ENCODE data around the gene ANAPC16. TPM values are rescaled to one million over a fixed set of nuclear protein-coding genes. Genes with fewer than 3 reads are reported as not detected.

ANAPC16 gene
- total and polyA plus RNA-seq, 2 of the 4 experiments (the other 2 are of a cell fraction) = 25.2 to 26.3 TPM

DNA sequence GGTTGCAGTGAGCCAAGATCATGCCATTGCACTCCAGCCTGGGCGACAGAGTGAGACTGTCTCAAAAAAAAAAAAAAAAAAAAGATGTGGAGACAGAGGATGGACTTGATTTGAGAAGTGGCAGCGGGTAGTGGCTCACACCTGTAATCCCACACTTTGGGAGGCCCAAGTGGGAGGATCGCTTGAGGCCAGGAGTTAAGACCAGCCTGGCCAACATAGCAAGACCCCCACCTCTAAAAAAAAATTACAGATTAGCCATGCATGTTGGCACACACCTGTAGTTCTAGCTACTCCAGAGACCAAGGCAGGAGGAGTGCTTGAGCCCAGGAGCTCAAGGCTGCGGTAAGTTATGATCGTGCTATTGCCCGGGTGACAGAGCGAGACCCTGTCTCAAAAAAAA, 24.6 kb downstream of the ANAPC16 start:
- DNase-seq (no peak), ATAC-seq (ENCODE audit: low read depth) (no peak)
- no peak overlapping the region for H3K9ac ChIP-seq (ENCODE audit: low read depth, low read length)
- H3K4me2 ChIP-seq (ENCODE audit: low read depth, low read length) = no peak overlapping the region
- BruUV-seq (replicated peaks) = no TSS peak
- peaks cover 22% of the 10 kb centered on the region for H3K4me1 ChIP-seq (ENCODE audit: control insufficient read depth, insufficient read depth, low read length)
- no peaks in the 10 kb centered on the region for H3K9me3 ChIP-seq (ENCODE audit: control insufficient read depth, insufficient read depth, low read length)
- in situ Hi-C loops (cut with MboI; ENCODE audit: low sequenced_read_pairs) (loop anchor here (10.0 kb wide), 1 partner anchor 94 kb away; no protein-coding TSS in a partner anchor), dilution Hi-C loops (cut with HindIII; ENCODE audit: low sequenced_read_pairs, unreplicated experiment) (no loop called here), intact Hi-C loops (cut with micrococcal nuclease) (no loop called here)
- no peaks in the 10 kb centered on the region for H3K27me3 ChIP-seq (ENCODE audit: control insufficient read depth, insufficient read depth, low read length)
- H3K4me3 ChIP-seq (ENCODE audit: insufficient read depth, low read depth, low read length) = no peak overlapping the region
- no peak overlapping the region for H3K14ac ChIP-seq (replicated peaks; ENCODE audit: low read depth, low read length)
- no peak overlapping the region for H2AK5ac ChIP-seq (ENCODE audit: low read depth, low read length)
- no peak overlapping the region for H3K23ac ChIP-seq (ENCODE audit: low read depth, low read length)
- H3K9me1 ChIP-seq (ENCODE audit: insufficient read depth, low read length) = peaks cover 16% of the 10 kb centered on the region
- H4K8ac ChIP-seq (ENCODE audit: low read depth in 2 of 2, low read length in 2 of 2) = no peak overlapping the region
- H2BK20ac ChIP-seq (ENCODE audit: low read depth, low read length) = no peak overlapping the region
- H2BK15ac ChIP-seq (ENCODE audit: low read depth, low read length) = no peak overlapping the region
- H4K20me1 ChIP-seq (ENCODE audit: insufficient read depth, low read length) = peaks cover 5% of the 10 kb centered on the region; the same call in 1 of the 2 replicates
- H2BK5ac ChIP-seq (ENCODE audit: low read depth, low read length, poor library complexity, severe bottlenecking) = no peak overlapping the region
- H2AK9ac ChIP-seq (replicated peaks; ENCODE audit: low read depth, low read length, poor library complexity) = no peak overlapping the region
- no peak overlapping the region for H2AFZ ChIP-seq (replicated peaks; ENCODE audit: low read length, poor library complexity)
- ChIA-PET CTCF (interaction anchor here (0.6 kb wide), 1 partner anchor 67 kb away, joined by 4 read pairs; no protein-coding TSS in a partner anchor), POLR2A (ENCODE audit: unreplicated experiment) (no interaction called here)
- WGBS, 2 experiments (ENCODE audit: extremely low coverage in 2 of 2, insufficient read length in 1 of 2) = no CpG with 5 or more reads among the region's 7 CpGs
- no peak overlapping the region for H4K5ac ChIP-seq (ENCODE audit: low read depth, low read length)
- H3K36me3 ChIP-seq (ENCODE audit: control insufficient read depth, insufficient read depth, low read length) = 0 out of 2 replicates have a peak, but pooled peaks cover 3% of the 10 kb centered on the region
- H3K27ac ChIP-seq (ENCODE audit: insufficient read depth, low read length) = no peak overlapping the region
- H4K91ac ChIP-seq (ENCODE audit: insufficient read depth, low read depth, low read length) = no peak overlapping the region
- no peak overlapping the region for H3K4ac ChIP-seq (ENCODE audit: low read depth, low read length)
- TF ChIP-seq, protein P1, sequence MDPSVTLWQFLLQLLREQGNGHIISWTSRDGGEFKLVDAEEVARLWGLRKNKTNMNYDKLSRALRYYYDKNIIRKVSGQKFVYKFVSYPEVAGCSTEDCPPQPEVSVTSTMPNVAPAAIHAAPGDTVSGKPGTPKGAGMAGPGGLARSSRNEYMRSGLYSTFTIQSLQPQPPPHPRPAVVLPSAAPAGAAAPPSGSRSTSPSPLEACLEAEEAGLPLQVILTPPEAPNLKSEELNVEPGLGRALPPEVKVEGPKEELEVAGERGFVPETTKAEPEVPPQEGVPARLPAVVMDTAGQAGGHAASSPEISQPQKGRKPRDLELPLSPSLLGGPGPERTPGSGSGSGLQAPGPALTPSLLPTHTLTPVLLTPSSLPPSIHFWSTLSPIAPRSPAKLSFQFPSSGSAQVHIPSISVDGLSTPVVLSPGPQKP (IDR thresholded peaks at IDR 0.05; ENCODE audit: borderline replicate concordance, low read depth, low read length) = no peak
- TF ChIP-seq MXI1 (IDR thresholded peaks at IDR 0.05; ENCODE audit: borderline replicate concordance, low read depth, low read length) = no peak
- TF ChIP-seq NFE2L2 (IDR thresholded peaks at IDR 0.05; ENCODE audit: low read depth, low read length) = no peak
- TF ChIP-seq RFX5 (IDR thresholded peaks at IDR 0.05; ENCODE audit: low read depth, low read length) = no peak
- TF ChIP-seq RAD21 (IDR thresholded peaks at IDR 0.05; ENCODE audit: low read length) = no peak
- no peak overlapping the region for H3K18ac ChIP-seq (ENCODE audit: low read depth, low read length)
- H2BK120ac ChIP-seq (ENCODE audit: low read depth, low read length) = no peak overlapping the region
- no peak overlapping the region for H3K56ac ChIP-seq (ENCODE audit: extremely low read depth, insufficient read depth, low read length)
- H3K79me1 ChIP-seq (ENCODE audit: low read depth in 1 of 2, low read length in 2 of 2) = no peaks in the 10 kb centered on the region
